T-helper 2 cell treated with Interferon-gamma antibody and Interleukin-4, amounts not matched to agents 100 ng/mL and 5 ng/mL, for 36 hours (primary cell): Measurements from ENCODE around the gene PTK6. TPM values are rescaled to one million over a fixed set of nuclear protein-coding genes. Genes with fewer than 3 reads are reported as not detected.
"Not testable (repeated sequence)": the region's sequence is repeated elsewhere in the genome, so short reads cannot be mapped to it uniquely, and the experiment has no call there.

ENCODE experiments used
- intact Hi-C: fragments of 100-400 bp; cut with micrococcal nuclease; formaldehyde crosslinking; loops from one replicate; pipeline ENCODE4 v1.15.1; 2023
- total RNA-seq: library from RNA; stranded (reverse); gene quantifications from 2 replicates; pipeline ENCODE4 v1.2.3, GENCODE V29; 2022

PTK6 gene
- total RNA-seq, 1 donor from 2014 or later: 1.2 TPM

DNA sequence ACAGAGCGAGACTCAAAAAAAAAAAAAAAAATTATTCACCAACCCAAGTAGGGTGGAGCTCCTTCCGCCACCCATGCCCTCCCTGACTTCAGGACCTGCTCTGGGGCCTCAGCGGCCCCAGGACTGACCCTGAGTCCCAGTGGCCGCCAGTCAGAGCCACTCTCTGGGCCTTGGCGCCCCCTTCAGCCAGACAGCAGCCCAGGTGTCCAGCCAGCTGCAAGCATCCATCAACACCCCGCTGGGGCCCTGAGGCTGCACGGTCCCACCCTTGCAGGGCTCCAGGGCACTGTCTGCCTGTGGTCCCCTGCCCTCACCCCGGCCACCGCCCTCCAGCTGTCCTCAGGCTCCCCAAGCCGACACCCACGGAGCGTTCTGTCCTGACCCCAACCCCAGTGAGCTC is 53.3 kb downstream of the PTK6 start:
- intact Hi-C loops: no loop called here

DNA sequence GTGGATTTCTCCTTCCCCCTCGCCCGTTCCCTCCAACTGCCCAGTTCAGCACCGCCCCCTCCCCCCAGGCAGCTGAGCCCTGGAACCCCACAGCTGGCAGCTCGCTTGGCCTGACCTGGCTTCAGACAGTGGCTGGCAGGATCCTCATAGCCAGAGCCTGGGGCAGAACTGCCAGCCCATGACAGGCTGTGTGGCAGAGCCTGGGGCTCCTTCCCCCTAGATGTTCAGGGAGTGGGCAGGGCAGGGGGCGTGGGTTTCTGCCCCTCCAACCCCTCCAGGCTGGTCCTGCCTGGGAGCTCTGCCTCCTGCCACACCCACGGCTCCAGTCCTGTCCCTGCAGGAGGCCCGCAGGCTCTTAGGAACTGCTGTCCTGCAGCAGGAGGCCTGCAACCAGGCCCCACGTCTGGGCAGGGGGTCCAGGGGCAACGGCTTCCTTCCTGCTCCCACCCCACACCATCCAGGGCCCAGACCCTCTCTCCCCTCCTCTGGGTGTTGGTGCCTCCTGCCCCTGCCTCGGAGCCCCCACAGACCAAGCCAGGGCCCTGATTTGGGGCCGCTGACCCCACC is 55.1 kb downstream of the PTK6 start:
- intact Hi-C loops: no loop called here

DNA sequence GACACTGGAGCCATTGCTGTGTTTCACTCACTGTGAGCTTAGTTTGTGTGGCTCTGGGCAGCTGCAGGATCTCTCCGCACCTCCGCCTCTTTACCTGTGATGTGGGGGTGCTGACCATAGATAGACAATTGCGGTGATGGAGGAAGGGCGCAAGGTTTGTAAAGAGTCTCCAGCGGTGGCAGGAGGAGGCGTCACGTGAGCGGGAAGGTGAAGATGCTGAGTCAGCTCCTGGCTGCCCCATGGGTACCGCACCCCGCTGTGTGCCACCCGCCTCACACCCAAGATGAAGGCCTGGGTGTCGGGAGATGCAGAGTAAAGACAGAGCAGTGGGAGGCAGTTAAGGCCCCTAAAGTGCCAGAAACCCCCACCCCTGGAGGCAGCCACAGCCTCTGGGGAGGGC is 55.7 kb downstream of the PTK6 start:
- intact Hi-C loops: no loop called here

DNA sequence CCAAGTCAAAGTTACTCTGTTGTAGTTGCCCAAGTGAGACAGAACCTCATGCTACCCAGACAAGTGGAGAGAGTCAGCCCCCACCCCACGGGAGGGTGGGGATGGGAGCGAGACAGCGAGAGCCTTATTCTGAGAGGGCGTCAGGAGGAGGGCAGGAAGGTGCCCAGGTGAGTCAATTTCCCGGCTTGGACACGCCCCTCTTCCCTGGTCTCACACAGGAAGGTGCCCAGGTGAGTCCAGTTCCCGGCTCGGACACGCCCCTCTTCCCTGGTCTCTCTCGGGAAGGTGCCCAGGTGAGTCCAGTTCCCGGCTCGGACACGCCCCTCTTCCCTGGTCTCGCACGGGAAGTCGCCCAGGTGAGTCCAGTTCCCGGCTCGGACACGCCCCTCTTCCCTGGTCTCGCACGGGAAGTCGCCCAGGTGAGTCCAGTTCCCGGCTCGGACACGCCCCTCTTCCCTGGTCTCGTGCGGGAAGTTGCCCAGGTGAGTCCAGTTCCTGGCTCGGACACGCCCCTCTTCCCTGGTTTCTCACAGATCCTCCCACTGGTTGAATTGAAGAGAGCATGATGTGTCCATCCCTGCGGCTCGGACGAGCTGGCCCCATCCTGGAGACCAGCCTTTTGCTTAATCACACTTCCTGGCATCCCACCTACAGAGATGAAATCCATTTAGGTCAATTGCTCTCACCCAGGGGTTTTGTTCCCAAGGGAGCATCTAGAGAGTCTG is 57.3 kb downstream of the PTK6 start:
- intact Hi-C loops: not testable (repeated sequence)

DNA sequence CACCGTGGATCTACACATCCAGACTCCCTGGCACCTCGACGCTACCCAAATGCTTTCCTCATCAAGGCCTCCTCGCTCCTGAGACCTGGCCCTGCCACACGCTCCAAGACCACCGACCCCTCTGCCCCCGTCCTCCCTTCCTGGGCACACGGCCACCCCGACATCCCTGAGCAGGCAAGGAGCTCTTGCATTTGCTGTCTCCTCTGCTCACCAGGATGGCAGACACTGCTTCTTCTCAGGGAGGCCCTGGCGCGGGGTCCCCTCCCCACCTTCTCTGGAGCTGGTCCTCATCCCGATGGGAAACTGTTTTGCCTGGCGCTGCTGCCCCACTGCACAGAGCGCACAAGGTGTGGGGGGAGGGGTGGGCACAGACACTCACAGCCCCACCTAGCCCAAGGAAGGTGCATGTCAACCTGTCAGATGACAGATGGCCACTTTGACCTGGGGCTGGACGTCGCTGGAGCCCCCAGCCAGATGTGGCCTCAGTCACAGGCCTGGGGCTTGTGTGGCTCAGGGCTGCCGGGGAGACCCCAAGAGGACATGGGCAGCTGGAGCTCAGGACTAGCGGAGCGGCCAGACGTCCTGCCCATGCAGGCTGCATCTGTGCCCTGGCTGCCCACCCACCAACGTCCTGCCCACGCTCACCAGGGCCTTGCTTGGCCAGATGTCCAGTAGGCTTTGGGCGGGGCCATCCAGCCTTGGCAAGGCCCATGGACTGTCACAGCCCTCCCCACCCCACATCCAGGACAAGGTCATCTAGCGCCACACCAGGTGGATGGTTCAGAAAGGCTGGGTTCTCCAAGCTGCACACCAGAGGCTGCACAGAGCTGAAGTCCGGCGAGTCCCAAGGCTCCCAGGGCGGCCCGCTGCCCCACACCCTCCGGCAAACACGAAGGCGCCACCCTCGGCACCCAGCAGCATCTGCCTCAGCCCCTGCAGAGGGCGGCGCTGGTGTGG is 58.6 kb downstream of the PTK6 start:
- intact Hi-C loops: no loop called here

Other genes with a start within 250 kb of the PTK6 start
- gene COL20A1, start 244.2 kb downstream of the PTK6 start, total RNA-seq: not detected in 2 replicates
- not detected in 2 replicates for gene CHRNA4, start 176.0 kb downstream of the PTK6 start, total RNA-seq
- gene KCNQ2, start 64.7 kb downstream of the PTK6 start, total RNA-seq: 0.05 and 0.11 TPM in 2 replicates
- gene EEF1A2, start 38.3 kb downstream of the PTK6 start, total RNA-seq: 0.45 and 0.55 TPM in 2 replicates
- 159 and 167 TPM in 2 replicates for gene PPDPF, start 16.6 kb downstream of the PTK6 start, total RNA-seq
- not detected in 2 replicates for gene SRMS, start 10.4 kb upstream of the PTK6 start, total RNA-seq
- gene FNDC11, start 16.8 kb upstream of the PTK6 start, total RNA-seq: 0.64 and 0.66 TPM in 2 replicates
- 46.4 and 47.7 TPM in 2 replicates for gene HELZ2, start 36.9 kb upstream of the PTK6 start, total RNA-seq
- gene GMEB2, start 89.7 kb upstream of the PTK6 start, total RNA-seq: 16.3 and 17.4 TPM in 2 replicates
- 25.9 and 27.3 TPM in 2 replicates for gene STMN3, start 116.0 kb upstream of the PTK6 start, total RNA-seq
- 49.5 and 52.4 TPM in 2 replicates for gene RTEL1, start 120.9 kb upstream of the PTK6 start, total RNA-seq
- gene TNFRSF6B, start 159.3 kb upstream of the PTK6 start, total RNA-seq: not detected in 2 replicates
- 63.3 and 66.8 TPM in 2 replicates for gene ARFRP1, start 170.6 kb upstream of the PTK6 start, total RNA-seq
- 41.6 and 44.2 TPM in 2 replicates for gene ZGPAT, start 170.7 kb upstream of the PTK6 start, total RNA-seq
- gene LIME1, start 199.3 kb upstream of the PTK6 start, total RNA-seq: 185 and 193 TPM in 2 replicates
- gene SLC2A4RG, start 202.4 kb upstream of the PTK6 start, total RNA-seq: 102 and 113 TPM in 2 replicates